GM12878 (cell line): Measurements from ENCODE around the gene PRKX.

ENCODE experiments used
- FOXK2 ChIP-seq: fragments of 450-650 bp; IDR thresholded peaks from 2 replicates; pipeline ENCODE4 v1.6.1; 2017; ENCODE audit warnings: mild to moderate bottlenecking, moderate library complexity
- HDGF ChIP-seq: fragments of 450-650 bp; IDR thresholded peaks from 2 replicates; pipeline ENCODE4 v1.6.1; 2016; ENCODE audit warnings: antibody characterized with exemption
- POLR2AphosphoS5 ChIP-seq: IDR thresholded peaks from 2 replicates; pipeline ENCODE4 v1.6.1; 2011; ENCODE audit warnings: mild to moderate bottlenecking, low read length, inconsistent platforms
- POU2F2 ChIP-seq: IDR thresholded peaks from 3 replicates; pipeline ENCODE4 v1.6.1; 2011; ENCODE audit warnings: low read depth, mild to moderate bottlenecking, low read length, borderline replicate concordance
- ZNF384 ChIP-seq: IDR thresholded peaks from 2 replicates; pipeline ENCODE4 v1.6.1; 2012; ENCODE audit warnings: low read depth, mild to moderate bottlenecking, low read length, improper control_type of control experiment, borderline replicate concordance
- TF ChIP-seq, protein P1 (sequence below), 3 experiments: IDR thresholded peaks in 2 of 3; conservative IDR thresholded peaks in 1 of 3; 2 replicates each; pipeline ENCODE4 v1.5.1; 2011; ENCODE audit warnings: low read depth in 3 of 3, low read length in 3 of 3, mild to moderate bottlenecking in 3 of 3, control low read depth in 2 of 3, moderate library complexity in 2 of 3, inconsistent platforms in 1 of 3, mixed read lengths in 1 of 3; ENCODE audit not compliant: control insufficient read depth in 2 of 3, insufficient read depth in 1 of 3; ENCODE audit errors: extremely low read depth in 1 of 3
- TF ChIP-seq, protein P2 (sequence below): IDR thresholded peaks from 2 replicates; pipeline ENCODE4 v1.6.1; 2011; ENCODE audit warnings: borderline replicate concordance, low read depth, mild to moderate bottlenecking, moderate library complexity, mixed read lengths, low read length; ENCODE audit not compliant: insufficient read depth; ENCODE audit errors: extremely low read length
- TF ChIP-seq, protein P3 (sequence below): IDR thresholded peaks from 2 replicates; pipeline ENCODE4 v1.6.1; 2012; ENCODE audit warnings: low read depth, low read length, improper control_type of control experiment

DNA sequence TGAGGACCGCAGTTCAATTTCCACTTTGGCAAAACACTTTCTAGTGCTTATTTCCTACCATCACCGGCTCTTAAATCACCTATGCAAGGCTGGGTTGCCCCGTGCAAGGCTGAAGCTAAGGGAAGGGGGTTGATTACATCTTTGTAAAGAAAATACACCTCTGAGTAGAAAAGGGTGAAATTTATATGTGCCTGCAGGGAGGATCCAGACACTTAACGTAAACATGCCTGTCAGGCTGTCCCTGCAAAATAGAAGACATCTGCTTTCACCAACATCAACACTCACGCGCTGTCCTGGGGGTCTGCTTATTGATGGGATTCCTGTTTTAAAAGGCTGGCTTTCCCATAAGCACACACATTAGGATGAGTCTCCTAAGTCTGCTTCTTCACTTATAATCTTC lies 92.0 kb downstream of the PRKX start:
- TF ChIP-seq, protein P1, sequence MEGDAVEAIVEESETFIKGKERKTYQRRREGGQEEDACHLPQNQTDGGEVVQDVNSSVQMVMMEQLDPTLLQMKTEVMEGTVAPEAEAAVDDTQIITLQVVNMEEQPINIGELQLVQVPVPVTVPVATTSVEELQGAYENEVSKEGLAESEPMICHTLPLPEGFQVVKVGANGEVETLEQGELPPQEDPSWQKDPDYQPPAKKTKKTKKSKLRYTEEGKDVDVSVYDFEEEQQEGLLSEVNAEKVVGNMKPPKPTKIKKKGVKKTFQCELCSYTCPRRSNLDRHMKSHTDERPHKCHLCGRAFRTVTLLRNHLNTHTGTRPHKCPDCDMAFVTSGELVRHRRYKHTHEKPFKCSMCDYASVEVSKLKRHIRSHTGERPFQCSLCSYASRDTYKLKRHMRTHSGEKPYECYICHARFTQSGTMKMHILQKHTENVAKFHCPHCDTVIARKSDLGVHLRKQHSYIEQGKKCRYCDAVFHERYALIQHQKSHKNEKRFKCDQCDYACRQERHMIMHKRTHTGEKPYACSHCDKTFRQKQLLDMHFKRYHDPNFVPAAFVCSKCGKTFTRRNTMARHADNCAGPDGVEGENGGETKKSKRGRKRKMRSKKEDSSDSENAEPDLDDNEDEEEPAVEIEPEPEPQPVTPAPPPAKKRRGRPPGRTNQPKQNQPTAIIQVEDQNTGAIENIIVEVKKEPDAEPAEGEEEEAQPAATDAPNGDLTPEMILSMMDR (IDR thresholded peaks at IDR 0.05 in 2 of 3, conservative IDR thresholded peaks at IDR 0.05 in 1 of 3; ENCODE audit: control insufficient read depth in 2 of 3, extremely low read depth in 1 of 3, insufficient read depth in 1 of 3, low read depth in 3 of 3, low read length in 3 of 3) = no peak
- no peak for TF ChIP-seq FOXK2
- TF ChIP-seq, protein P2, sequence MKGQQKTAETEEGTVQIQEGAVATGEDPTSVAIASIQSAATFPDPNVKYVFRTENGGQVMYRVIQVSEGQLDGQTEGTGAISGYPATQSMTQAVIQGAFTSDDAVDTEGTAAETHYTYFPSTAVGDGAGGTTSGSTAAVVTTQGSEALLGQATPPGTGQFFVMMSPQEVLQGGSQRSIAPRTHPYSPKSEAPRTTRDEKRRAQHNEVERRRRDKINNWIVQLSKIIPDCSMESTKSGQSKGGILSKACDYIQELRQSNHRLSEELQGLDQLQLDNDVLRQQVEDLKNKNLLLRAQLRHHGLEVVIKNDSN = no peak
- TF ChIP-seq POU2F2 = no peak
- TF ChIP-seq ZNF384 = no peak
- no peak for TF ChIP-seq HDGF
- TF ChIP-seq, protein P3, sequence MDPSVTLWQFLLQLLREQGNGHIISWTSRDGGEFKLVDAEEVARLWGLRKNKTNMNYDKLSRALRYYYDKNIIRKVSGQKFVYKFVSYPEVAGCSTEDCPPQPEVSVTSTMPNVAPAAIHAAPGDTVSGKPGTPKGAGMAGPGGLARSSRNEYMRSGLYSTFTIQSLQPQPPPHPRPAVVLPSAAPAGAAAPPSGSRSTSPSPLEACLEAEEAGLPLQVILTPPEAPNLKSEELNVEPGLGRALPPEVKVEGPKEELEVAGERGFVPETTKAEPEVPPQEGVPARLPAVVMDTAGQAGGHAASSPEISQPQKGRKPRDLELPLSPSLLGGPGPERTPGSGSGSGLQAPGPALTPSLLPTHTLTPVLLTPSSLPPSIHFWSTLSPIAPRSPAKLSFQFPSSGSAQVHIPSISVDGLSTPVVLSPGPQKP = no peak
- no peak for TF ChIP-seq POLR2AphosphoS5
